ENCODE measurements around the gene CYP3A7. TPM values are rescaled to one million over a fixed set of nuclear protein-coding genes. Genes with fewer than 3 reads are reported as not detected.

CYP3A7 gene
- total and polyA plus RNA-seq, 9 of the 15 experiments (the other 6 are each of a cell fraction or from before 2014, with no cell fraction given) = 0.20 TPM; not detected in 8

GRCh38 chr7:99693427-99694200, 41.4 kb downstream of the CYP3A7 start (continued):
- TF ChIP-seq MGA (IDR thresholded peaks at IDR 0.05) (peak; percentile 19; the same call in 1 of the 2 replicates), STAT5A (IDR thresholded peaks at IDR 0.05; ENCODE audit: borderline replicate concordance, low read length) (no peak; the same call in 1 of the 2 replicates), SOX6 (IDR thresholded peaks at IDR 0.05) (peak; percentile 95), ZBTB11 (CRISPR knock-in tag; IDR thresholded peaks at IDR 0.05) (peak in 1 of 3 experiments; percentile 52; a peak in 1 of 6 replicates), TEAD2 (tag; IDR thresholded peaks at IDR 0.05) (peak; percentile 71), ZNF3 (CRISPR knock-in tag; IDR thresholded peaks at IDR 0.05) (no peak), RB1 (IDR thresholded peaks at IDR 0.05; ENCODE audit: low read depth) (peak; percentile 64; the same call in 1 of the 2 replicates), MTA3 (IDR thresholded peaks at IDR 0.05; ENCODE audit: borderline replicate concordance) (peak; percentile 97), ZNF41 (CRISPR knock-in tag; conservative IDR thresholded peaks at IDR 0.05) (no peak), ZBTB17 (CRISPR knock-in tag; IDR thresholded peaks at IDR 0.05) (peak; percentile 85)
- TF ChIP-seq, protein P1, sequence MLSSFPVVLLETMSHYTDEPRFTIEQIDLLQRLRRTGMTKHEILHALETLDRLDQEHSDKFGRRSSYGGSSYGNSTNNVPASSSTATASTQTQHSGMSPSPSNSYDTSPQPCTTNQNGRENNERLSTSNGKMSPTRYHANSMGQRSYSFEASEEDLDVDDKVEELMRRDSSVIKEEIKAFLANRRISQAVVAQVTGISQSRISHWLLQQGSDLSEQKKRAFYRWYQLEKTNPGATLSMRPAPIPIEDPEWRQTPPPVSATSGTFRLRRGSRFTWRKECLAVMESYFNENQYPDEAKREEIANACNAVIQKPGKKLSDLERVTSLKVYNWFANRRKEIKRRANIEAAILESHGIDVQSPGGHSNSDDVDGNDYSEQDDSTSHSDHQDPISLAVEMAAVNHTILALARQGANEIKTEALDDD (IDR thresholded peaks at IDR 0.05) = peak; percentile 84
